GM18508 (cell line): ENCODE data around the gene BEAN1.
A peak's percentile ranks its signal among the peaks of the same experiment; 100 is the strongest.

Experiments used
- ATAC-seq: cut with Tn5 transposase; IDR thresholded peaks from one replicate; pipeline ENCODE4 v1.9.1; 2021; ENCODE audit warnings: moderate number of reproducible peaks; ENCODE audit not compliant: insufficient read depth, unreplicated experiment

BEAN1 gene

GRCh38 chr16:66516509-66516807, 89.4 kb downstream of the BEAN1 start:
- peak; percentile 21 for ATAC-seq

DNA sequence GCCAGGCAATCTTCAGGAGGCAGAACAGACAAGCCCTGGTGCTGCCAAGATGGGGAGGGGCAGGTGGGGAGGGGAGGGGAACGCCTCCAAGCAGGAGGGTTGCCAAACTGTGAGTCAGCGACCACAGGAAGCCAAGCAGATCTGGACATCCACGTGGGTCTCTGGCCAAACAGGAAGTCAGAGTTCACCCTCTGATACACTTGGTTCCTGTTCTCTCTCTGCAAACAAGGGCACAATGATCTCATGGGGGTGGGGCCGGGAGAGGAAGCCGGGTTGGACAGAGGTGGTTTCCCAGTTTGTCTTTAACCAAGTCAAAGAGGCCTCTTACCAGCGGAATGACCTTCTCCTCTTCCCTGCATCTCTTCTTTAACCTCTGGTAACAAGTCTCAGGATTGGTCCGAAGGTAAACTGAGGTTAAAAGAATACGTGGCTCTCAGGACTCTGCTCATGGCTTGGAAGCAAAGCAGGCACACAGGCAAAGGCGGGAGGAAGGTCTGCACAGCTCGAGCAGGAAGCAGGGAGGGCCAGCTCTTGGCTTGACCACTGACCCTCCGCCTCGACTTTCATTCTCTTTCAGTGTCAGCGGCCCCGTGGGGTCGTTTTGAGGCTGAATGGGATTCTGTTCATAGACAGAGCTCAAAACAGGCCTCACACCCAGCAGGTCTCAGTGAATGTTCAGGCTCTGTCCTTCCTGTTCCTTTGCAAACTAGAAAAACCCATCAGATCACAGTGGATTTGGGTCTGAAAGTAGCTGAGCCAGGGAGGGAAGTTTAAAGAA, 89.9 kb downstream of the BEAN1 start:
- ATAC-seq = peak; percentile 93

- no peak for ATAC-seq
These were observed 90.6 kb downstream of the BEAN1 start for GRCh38 chr16:66517586-66518263.

GRCh38 chr16:66519482-66520373, 92.6 kb downstream of the BEAN1 start:
- no peak for ATAC-seq

- ATAC-seq = no peak
These were observed 93.5 kb downstream of the BEAN1 start for GRCh38 chr16:66520406-66521170.

- ATAC-seq = no peak
These were observed 94.2 kb downstream of the BEAN1 start for GRCh38 chr16:66521252-66521713.

DNA sequence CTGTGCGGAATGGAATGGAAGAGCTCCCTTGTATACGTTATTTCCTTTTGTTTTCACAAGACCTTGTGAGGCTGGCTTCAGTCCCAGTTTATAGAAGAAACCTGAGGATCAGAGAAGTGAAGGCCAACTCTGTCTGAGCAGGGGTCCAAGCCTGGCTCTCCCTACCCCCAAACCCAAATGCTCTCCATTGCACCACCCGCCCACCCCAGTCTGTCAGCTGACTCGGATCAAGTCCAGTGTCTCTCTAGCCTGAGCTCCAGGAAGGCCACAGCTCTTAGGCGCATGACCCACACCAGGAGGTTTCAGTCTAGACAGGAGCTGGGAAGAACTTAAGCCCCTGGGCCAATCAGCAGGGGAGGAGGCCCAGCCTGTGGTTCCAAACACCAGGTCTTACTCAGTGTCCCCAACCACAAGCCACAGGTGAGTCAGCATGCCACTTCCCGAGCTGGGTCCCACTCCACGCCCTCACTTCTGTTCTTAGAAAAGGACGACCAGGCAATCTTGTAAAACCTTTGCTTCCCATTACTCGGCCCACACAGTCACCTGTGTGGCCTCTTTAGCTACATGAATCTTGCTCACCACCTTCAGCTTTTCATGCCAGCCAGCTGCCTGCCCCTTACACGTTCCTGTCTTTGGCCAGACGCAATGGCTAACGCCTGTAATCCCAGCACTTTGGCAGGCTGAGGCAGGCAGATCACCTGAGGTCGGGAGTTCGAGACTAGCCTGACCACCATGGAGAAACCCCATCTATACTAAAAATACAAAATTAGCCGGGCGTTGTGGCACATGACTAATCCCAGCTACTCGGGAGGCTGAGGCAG, 95.1 kb downstream of the BEAN1 start:
- ATAC-seq = peak; percentile 60

- ATAC-seq = no peak
These were observed 95.9 kb downstream of the BEAN1 start for GRCh38 chr16:66522816-66523590.

DNA sequence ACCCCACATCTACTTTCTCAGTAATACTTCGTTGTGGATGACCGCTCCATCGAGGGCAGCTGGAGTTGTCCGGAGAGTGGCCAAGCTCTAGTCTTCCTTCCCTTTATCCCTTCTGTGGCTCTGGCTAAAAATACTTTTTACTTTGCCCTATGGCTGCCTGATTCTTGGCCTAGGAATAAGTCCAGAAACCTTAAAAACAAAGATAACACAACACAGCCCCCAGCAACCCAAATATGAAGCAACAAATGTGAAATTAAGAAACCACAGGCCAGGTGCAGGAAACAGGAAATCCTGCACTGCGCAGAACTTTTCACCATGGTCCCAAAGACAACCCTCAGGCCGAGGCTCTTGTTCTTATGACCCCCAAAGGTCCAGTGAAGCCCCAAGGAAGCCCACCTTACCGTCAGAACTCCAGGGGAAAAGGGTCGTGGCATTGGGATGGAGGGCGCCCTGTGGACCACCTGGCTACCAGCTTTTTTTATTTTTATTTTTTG, 96.8 kb downstream of the BEAN1 start:
- no peak for ATAC-seq

- ATAC-seq = peak; percentile 56
These were observed 97.6 kb downstream of the BEAN1 start for GRCh38 chr16:66524601-66525164.

GRCh38 chr16:66525396-66526180, 98.5 kb downstream of the BEAN1 start:
- ATAC-seq = no peak

GRCh38 chr16:66528294-66528693, 101.2 kb downstream of the BEAN1 start:
- ATAC-seq = no peak

- no peak for ATAC-seq
These were observed 102.4 kb downstream of the BEAN1 start for GRCh38 chr16:66529475-66529874.
